Measurements from ENCODE around the gene GAPDHS. TPM values are rescaled to one million over a fixed set of nuclear protein-coding genes. Genes with fewer than 3 reads are reported as not detected.
A peak's percentile ranks its signal among the peaks of the same experiment; 100 is the strongest.

GAPDHS gene
- total RNA-seq, 1 experiment from 2014 or later, result not detected

GRCh38 chr19:35510626-35510964 lies 22.7 kb upstream of the GAPDHS start:
- no peak for DNase-seq (ENCODE audit: low read depth)

GRCh38 chr19:35511337-35511736 lies 21.9 kb upstream of the GAPDHS start:
- DNase-seq (ENCODE audit: low read depth), result no peak

- DNase-seq (ENCODE audit: low read depth), result no peak
Observed at GRCh38 chr19:35512831-35513627, 20.2 kb upstream of the GAPDHS start.

GRCh38 chr19:35513628-35514281 lies 19.5 kb upstream of the GAPDHS start, which contains the start of gene DMKN:
DMKN (minus strand) TSS chr19:35513649; CDS start chr19:35513475, 174 bp downstream.
- peak; percentile 57 for DNase-seq (ENCODE audit: low read depth)

GRCh38 chr19:35514282-35514809 lies 18.9 kb upstream of the GAPDHS start:
- DNase-seq (ENCODE audit: low read depth), result peak; percentile 32

- DNase-seq (ENCODE audit: low read depth), result no peak
Observed at GRCh38 chr19:35516310-35516709, 16.9 kb upstream of the GAPDHS start.

GRCh38 chr19:35517342-35517741 lies 15.9 kb upstream of the GAPDHS start:
- DNase-seq (ENCODE audit: low read depth), result no peak

GRCh38 chr19:35518313-35518712 lies 14.9 kb upstream of the GAPDHS start:
- DNase-seq (ENCODE audit: low read depth), result peak; percentile 94

GRCh38 chr19:35519291-35519690 lies 14.0 kb upstream of the GAPDHS start:
- DNase-seq (ENCODE audit: low read depth), result peak; percentile 77

GRCh38 chr19:35521124-35521743 lies 12.0 kb upstream of the GAPDHS start:
- no peak for DNase-seq (ENCODE audit: low read depth)

- no peak for DNase-seq (ENCODE audit: low read depth)
Observed at GRCh38 chr19:35522745-35523327, 10.4 kb upstream of the GAPDHS start.

GRCh38 chr19:35524181-35524837 lies 8.9 kb upstream of the GAPDHS start:
- DNase-seq (ENCODE audit: low read depth), result no peak

GRCh38 chr19:35525873-35526272 lies 7.4 kb upstream of the GAPDHS start:
- no peak for DNase-seq (ENCODE audit: low read depth)

GRCh38 chr19:35528218-35529038 lies 4.8 kb upstream of the GAPDHS start, which contains the start of gene SBSN:
SBSN (minus strand) TSS chr19:35528311; CDS start chr19:35528281, 30 bp downstream.
- DNase-seq (ENCODE audit: low read depth), result peak; percentile 51

- no peak for DNase-seq (ENCODE audit: low read depth)
Observed at GRCh38 chr19:35529241-35530218, 3.7 kb upstream of the GAPDHS start.

GRCh38 chr19:35531291-35531690 lies 2.0 kb upstream of the GAPDHS start:
- DNase-seq (ENCODE audit: low read depth), result no peak

GRCh38 chr19:35533822-35534392 lies 651 bp downstream of the GAPDHS start:
- peak; percentile 46 for DNase-seq (ENCODE audit: low read depth)

- DNase-seq (ENCODE audit: low read depth), result no peak
Observed at GRCh38 chr19:35534803-35535480, 1.7 kb downstream of the GAPDHS start.

All from Daoy (cell line).